ENCODE data around the gene ITPR1.

DNA sequence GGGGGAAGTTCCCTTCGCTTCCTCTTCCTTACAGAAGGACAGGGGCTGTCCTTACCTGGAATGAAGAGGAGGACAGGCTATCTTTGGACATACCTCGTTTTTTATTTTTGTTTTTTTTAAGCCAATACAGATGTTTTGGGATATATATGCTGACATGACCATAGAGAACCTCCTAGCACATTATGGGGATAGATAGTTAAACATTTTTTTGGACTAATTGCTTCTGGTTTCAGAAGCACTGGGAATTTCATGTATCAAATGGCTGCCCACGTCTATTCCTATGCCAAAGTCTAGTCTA, 247.9 kb downstream of the ITPR1 start:
- TF ChIP-seq FOXM1 (IDR thresholded peaks at IDR 0.05; ENCODE audit: low read depth) (no peak), EP300 (IDR thresholded peaks at IDR 0.05; ENCODE audit: borderline replicate concordance in 1 of 2, low read depth in 1 of 2, low read length in 1 of 2) (no peak)

Measured in SK-N-SH (cell line).